CD4-positive, alpha-beta T cell treated with Interleukin-6 at 100 ng/mL for 8 hours (primary cell): ENCODE results near the gene ABCB9.

Experiments
- DNase-seq: peaks from one replicate; pipeline ENCODE4 v3.0.0-alpha.2; 2020; ENCODE audit warnings: mixed read lengths, low spot score

ABCB9 gene

GRCh38 chr12:122981587-122982476, 15.6 kb upstream of the ABCB9 start:
- no peak for DNase-seq

GRCh38 chr12:122981036-122981471, 14.8 kb upstream of the ABCB9 start:
- DNase-seq, result no peak

GRCh38 chr12:122980183-122981035, 14.1 kb upstream of the ABCB9 start, which contains the start of gene ARL6IP4:
ARL6IP4 (plus strand) TSS chr12:122980681; CDS start chr12:122981140, 459 bp downstream.
- DNase-seq, result peak; percentile 48

- DNase-seq, result no peak
Measured at GRCh38 chr12:122979908-122980182, 13.6 kb upstream of the ABCB9 start.

- no peak for DNase-seq
Measured at GRCh38 chr12:122979001-122979907, 13.0 kb upstream of the ABCB9 start.

GRCh38 chr12:122978507-122978955, 12.3 kb upstream of the ABCB9 start:
- DNase-seq, result no peak

GRCh38 chr12:122977655-122978392, 11.6 kb upstream of the ABCB9 start:
- DNase-seq, result no peak

GRCh38 chr12:122977153-122977552, 10.9 kb upstream of the ABCB9 start:
- no peak for DNase-seq

GRCh38 chr12:122976648-122976975, 10.3 kb upstream of the ABCB9 start:
- DNase-seq, result no peak

- no peak for DNase-seq
Measured at GRCh38 chr12:122975790-122976647, 9.8 kb upstream of the ABCB9 start.

- DNase-seq, result peak; percentile 90
Measured at GRCh38 chr12:122974892-122975789, 8.9 kb upstream of the ABCB9 start, which contains the start of gene OGFOD2. OGFOD2 (plus strand) TSS chr12:122975244; CDS start chr12:122975252, 8 bp downstream.

- DNase-seq, result peak; percentile 99
Measured at GRCh38 chr12:122974274-122974891, 8.1 kb upstream of the ABCB9 start.

- DNase-seq, result no peak
Measured at GRCh38 chr12:122969676-122970075, 3.4 kb upstream of the ABCB9 start.

- DNase-seq, result no peak
Measured at GRCh38 chr12:122968104-122968503, 1.8 kb upstream of the ABCB9 start.

- no peak for DNase-seq
Measured at GRCh38 chr12:122966743-122967550, 684 bp upstream of the ABCB9 start.

GRCh38 chr12:122965321-122965751, 927 bp downstream of the ABCB9 start:
- DNase-seq, result no peak

- DNase-seq, result no peak
Measured at GRCh38 chr12:122964439-122965257, 1.6 kb downstream of the ABCB9 start.
